Measurements from ENCODE around the gene MAML2. TPM values are rescaled to one million over a fixed set of nuclear protein-coding genes. Genes with fewer than 3 reads are reported as not detected.
A peak's percentile ranks its signal among the peaks of the same experiment; 100 is the strongest.

The MAML2 gene
- total RNA-seq, 1 donor from 2014 or later, result 4.5 TPM

DNA sequence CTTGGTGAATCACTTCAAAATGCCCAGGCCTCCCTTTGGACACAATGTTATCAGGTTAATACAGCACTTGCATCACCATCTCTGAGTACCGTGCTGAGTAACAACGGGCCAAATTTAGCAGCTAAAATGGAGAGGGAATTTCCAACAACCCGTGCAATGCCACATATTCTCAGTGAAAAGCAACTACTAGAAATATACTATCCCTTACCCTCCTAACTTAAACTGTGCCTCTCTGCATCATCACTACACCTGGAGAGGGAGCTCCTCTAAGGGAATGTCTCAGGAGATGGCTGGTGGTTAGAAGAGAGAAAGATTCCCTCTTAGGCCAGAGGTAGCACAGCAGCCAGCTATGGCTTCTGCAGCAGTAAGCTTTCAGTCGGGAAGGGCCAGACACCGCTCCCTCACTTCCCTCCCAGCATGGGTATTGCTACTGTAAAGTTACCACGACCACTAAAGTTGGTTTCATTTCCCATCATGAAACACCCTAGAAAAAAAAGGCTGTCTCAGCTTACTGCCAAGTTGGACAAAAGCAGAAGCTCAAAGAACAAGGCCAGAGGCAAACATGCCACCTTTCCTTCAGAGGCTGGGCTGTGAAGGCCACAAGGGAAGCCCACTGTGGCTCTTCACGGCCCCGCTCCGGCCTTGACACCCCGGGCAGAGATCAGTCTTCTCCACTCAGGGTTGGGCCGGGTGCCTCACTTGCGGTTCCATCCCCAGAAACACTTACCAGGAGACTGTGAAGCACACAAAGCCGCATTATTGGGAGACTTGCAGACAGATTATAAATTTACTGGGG lies 3.9 kb downstream of the MAML2 start:
- ATAC-seq, result no peak

DNA sequence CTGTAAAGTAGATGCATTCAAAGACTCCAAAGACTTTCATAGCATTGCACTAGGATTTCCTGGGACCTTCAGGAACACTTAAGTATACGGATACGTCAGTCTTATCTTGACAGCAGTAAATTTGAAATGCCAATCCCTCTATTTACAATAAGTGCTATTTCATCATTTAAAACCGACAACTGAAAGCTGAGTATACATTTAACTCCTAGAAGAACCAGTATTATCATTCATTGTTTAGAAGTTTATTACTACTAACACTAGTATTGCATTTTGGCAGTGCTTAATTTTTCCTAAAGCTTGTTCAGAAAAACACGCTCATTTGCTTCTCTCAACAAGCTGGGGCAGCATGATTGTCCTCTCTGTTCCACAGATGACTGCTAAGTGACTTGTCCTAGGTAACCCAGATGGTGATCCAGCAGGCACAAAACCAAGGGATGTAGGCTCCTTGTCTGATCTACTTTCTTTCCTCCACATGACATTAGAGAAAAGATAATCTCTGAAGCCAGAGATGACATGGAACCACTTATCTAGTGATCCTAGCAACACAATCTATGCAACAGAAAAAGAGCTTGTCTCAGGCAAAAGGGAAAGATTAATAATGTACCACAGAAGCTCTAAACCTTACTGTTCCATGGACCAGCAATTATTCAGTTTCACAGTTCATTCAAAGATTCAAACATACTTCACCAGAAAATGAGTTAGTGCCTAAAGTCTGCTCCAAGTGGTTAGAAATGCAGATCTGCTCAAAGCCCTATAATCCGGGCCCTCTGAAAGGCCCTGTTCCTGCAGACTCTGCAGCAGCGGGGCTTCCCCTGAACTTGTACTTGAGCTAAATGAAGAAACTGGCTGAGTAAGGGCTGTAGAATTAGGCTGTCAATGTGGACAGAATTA lies 5.2 kb downstream of the MAML2 start:
- peak; percentile 54 for ATAC-seq

- no peak for ATAC-seq
Measured at GRCh38 chr11:96335388-96335787, 7.6 kb downstream of the MAML2 start.

- no peak for ATAC-seq
Measured at GRCh38 chr11:96334219-96334618, 8.8 kb downstream of the MAML2 start.

- no peak for ATAC-seq
Measured at GRCh38 chr11:96333191-96333719, 9.7 kb downstream of the MAML2 start.

DNA sequence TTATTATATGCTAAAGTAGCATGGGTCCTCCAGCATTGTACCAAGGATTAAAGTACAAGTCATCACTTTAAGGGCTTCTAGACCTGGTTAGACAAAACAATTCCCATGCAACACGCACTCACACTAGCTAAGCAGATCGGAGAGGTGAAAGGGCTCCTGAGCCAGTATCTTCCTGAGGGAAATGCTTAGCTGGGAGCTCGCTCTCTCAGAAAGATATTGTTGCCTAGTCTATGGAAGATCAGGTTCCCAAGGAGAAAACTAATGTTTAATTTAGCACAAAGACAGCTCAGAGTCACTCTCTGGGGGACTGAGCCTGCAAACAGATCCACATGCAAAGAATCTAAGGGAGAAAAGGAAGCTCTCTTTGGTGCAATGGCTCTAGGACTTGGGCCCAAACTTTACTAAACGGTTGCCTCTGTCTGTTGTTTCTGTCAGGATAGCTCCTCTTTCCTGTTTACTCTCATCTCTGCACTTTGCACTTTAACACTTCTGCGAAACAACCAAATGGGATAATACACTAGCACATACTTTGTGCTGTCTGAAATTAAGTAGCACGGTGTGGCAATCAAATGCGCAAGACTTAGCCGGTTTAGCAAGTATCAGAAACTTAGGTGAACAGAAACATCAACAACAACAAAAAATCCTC lies 10.7 kb downstream of the MAML2 start:
- no peak for ATAC-seq

GRCh38 chr11:96331699-96332116 lies 11.3 kb downstream of the MAML2 start:
- ATAC-seq, result no peak

GRCh38 chr11:96330511-96330859 lies 12.5 kb downstream of the MAML2 start:
- no peak for ATAC-seq

DNA sequence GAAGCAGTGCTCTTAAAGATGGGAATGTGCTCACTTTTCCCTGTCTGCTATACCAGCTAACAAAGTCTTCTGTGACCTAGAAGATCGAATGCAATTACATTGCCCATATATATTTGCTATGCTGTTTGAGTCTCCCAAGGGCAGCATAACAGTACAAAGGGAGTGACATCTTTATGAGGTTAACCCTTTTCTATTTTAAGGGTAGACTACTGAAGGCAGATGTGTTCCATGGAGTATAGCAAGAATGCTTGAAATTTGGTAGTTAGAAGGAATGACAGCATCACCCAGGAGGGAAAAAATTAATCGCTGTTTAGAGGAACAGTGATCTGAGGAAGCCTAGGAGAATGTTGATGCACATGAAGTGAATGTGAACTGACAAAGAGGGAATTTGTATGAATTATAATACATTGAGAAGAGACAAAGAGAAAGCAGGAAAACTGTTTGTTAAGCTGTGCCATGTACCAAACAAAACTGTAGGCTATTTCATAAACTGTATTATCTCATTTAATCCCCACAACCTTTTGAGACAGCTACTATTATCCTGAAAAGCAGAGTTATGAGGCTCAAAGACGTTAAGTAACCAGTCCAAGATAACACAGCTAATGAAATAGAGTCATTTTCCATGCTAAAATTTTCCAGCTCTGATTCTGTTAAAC lies 13.0 kb downstream of the MAML2 start:
- no peak for ATAC-seq

DNA sequence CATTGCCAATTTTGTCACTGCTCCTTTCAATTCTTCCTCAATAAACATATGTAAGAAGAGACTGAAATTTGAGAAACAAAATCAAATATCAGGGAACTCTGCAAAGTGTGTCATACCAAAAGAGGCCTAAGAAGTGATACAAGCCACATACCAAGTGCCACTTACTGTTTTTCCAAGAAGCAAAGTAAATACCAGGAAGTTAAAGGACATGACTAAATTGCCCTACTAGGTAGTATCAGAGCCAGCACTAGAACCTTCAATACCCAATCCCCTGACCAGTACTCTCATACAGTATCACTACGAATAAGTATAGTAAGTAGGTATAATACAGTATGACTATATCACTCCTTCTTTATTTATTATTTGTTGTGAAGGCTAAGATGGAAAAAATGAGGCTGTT lies 13.6 kb downstream of the MAML2 start:
- ATAC-seq, result no peak

DNA sequence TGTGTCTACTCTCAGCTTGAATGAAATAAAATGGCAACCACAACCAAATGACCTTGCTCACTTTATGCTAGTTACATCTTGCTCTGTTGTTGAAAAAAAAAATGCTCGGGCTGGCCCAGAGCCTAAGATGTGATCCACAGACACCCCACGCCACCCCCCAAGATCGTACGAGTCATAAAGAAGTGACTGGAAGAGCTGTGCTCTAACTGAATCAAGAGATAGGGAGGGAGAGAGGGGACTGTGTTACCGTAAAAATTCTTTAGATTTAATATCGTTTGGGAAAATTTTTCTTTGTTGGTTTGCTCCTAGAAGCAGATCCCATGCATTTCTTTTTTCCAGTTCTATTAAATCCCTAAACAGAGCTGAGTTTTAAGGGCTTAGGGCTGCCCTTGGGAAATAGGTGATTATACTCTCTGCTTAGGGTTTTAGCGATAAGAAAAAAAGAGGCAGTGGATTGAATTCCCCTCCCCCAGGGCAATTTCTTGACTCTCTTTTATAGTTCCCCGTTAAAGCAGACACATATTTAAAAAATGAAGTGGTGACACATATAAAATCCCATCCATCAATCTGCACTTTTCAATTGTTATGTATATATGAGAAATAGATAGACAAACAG lies 14.5 kb downstream of the MAML2 start:
- no peak for ATAC-seq

DNA sequence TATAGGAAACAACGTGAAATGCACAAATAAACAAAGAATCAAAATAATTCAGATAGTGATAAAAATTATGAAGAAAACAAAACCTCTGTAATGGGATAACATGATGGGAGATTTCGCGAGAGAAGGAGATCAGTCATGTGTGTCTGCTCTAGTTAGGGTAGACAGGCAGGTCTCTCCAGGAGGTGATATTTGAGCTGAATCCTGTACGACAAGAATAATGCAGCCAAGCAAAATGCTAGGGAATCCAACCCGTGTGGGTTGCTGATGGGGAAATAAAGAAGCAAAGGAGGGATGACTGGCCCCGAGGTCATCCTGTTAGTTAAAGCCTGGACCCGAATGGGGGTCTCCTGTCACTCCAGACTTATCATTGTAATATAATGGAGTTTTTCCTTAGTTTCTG lies 16.0 kb downstream of the MAML2 start:
- ATAC-seq, result no peak

DNA sequence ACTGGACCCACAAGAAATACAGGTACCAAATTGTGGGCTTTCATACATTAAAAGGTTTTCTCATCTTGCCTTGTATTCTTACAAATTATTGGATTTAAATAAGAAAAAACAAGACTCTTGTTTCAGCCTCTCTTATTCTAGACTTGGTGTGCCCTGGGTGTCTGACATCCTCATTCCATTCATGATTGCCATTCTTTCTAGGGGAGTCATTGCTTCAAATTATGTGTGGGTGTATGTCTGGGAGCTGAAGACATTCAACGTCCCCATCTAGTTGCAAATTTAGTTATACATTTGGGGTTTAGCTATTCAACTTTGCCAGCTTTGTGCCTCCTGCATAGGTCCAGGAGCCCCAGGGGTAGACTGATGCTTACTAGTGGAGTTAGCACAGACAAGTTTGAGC lies 18.1 kb downstream of the MAML2 start:
- ATAC-seq, result peak; percentile 35

DNA sequence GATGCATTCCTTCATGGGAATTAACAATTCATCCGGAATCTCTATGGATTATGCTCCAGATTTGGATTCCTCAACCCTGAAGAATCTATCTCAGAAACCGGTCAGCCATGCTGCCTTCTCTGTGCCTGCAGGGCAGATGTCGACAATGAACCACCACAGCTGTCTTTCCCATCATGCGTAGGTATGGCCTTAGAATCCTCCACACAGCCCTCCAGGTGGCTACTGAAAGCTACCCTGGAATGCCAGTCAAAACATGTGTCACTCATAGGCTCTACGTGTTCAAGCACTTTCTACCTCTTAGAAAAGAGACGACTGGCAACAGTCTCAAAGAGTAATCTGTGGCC lies 19.4 kb downstream of the MAML2 start:
- no peak for ATAC-seq

- no peak for ATAC-seq
Measured at GRCh38 chr11:96322775-96323641, 20.0 kb downstream of the MAML2 start.

GRCh38 chr11:96321091-96321490 lies 21.9 kb downstream of the MAML2 start:
- ATAC-seq, result no peak

- ATAC-seq, result no peak
Measured at GRCh38 chr11:96319898-96320656, 22.9 kb downstream of the MAML2 start.

GRCh38 chr11:96318850-96319249 lies 24.1 kb downstream of the MAML2 start:
- no peak for ATAC-seq

- no peak for ATAC-seq
Measured at GRCh38 chr11:96318399-96318798, 24.6 kb downstream of the MAML2 start.

GRCh38 chr11:96317985-96318384 lies 25.0 kb downstream of the MAML2 start:
- ATAC-seq, result no peak

All from esophagus mucosa (tissue), 1 donor.